GM10266 (cell line): ENCODE data around the gene GALNT2.

ENCODE experiments used
- DNase-seq: peaks from one replicate; pipeline ENCODE4 v3.0.0; 2012; ENCODE audit errors: extremely low spot score
- TF ChIP-seq, protein P1 (sequence below): IDR thresholded peaks from 2 replicates; pipeline ENCODE4 v1.5.1; 2012; ENCODE audit warnings: mild to moderate bottlenecking, low read depth; ENCODE audit not compliant: control insufficient read depth, insufficient read depth; ENCODE audit errors: missing control alignments

Gene GALNT2

DNA sequence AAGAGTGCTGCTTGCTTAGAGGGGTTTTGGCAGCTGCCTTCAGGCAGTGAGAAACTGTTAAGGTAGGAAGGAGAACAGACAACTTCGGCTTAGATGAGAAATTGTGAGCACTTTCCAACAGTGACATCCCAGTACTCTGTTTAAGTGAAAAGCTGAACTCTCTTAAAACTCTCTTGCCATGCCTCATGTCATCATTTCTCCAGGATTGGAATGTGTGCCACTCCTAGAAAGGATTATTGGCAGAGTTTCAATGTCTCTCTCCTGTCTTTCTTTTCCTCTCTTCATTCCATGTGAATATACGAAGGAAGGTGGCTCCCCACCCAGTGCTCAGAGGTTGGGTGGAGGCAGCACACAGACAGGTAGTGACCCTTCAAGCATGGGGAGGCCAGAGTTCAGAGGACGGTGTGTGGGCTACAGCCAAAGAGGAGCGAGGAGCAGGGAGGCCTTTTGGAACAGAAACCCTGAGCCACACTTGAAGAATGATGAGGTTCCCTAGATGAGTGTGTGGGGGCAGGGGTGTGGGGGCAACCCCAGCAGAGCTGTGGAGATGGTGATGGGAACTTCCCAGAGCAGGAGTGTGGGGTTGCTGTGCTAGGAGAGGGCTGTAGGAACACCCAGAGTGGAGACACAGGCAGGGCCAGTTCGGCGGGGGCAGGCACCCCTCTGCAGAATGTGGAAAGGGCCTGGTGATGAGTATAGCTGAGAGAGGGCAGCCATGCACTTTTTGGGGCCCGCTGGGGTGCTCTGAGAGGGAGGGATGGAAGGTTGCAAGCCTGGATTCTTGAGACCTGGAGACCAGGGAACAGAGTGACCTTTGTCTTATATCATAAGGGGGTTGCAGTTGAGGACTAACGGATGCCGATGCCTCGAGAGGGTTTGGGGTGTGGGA lies 58.8 kb downstream of the GALNT2 start:
- TF ChIP-seq, protein P1, sequence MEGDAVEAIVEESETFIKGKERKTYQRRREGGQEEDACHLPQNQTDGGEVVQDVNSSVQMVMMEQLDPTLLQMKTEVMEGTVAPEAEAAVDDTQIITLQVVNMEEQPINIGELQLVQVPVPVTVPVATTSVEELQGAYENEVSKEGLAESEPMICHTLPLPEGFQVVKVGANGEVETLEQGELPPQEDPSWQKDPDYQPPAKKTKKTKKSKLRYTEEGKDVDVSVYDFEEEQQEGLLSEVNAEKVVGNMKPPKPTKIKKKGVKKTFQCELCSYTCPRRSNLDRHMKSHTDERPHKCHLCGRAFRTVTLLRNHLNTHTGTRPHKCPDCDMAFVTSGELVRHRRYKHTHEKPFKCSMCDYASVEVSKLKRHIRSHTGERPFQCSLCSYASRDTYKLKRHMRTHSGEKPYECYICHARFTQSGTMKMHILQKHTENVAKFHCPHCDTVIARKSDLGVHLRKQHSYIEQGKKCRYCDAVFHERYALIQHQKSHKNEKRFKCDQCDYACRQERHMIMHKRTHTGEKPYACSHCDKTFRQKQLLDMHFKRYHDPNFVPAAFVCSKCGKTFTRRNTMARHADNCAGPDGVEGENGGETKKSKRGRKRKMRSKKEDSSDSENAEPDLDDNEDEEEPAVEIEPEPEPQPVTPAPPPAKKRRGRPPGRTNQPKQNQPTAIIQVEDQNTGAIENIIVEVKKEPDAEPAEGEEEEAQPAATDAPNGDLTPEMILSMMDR: no peak
- no peak for DNase-seq

DNA sequence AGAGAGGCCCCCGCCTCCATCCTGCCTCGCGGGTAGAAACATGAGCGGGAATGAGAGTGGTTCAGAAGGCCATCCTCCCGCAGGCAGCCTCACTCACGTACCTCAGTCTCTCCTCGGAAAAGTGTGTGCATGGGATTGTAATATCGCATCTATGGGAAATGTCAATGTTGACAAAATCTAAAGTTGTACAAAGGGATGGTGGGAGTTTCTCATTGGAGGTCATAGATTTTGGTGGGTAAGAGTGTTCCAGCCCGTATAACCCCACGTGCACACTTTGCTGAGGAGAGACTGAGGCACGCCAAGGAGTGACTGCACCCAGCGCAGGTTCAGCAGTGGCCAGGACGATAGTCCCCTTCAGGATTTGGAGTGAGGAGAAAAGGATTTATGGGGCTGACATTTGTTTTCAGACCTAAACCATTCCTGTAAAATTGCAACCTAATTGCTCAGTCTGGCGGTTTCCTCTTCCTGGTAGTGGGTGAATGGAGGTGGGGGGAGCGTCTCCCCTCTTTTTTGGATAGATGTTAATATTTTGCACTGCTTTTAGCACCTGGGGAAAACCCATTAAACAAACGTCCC lies 59.6 kb downstream of the GALNT2 start:
- no peak for DNase-seq
- TF ChIP-seq, protein P1: no peak

DNA sequence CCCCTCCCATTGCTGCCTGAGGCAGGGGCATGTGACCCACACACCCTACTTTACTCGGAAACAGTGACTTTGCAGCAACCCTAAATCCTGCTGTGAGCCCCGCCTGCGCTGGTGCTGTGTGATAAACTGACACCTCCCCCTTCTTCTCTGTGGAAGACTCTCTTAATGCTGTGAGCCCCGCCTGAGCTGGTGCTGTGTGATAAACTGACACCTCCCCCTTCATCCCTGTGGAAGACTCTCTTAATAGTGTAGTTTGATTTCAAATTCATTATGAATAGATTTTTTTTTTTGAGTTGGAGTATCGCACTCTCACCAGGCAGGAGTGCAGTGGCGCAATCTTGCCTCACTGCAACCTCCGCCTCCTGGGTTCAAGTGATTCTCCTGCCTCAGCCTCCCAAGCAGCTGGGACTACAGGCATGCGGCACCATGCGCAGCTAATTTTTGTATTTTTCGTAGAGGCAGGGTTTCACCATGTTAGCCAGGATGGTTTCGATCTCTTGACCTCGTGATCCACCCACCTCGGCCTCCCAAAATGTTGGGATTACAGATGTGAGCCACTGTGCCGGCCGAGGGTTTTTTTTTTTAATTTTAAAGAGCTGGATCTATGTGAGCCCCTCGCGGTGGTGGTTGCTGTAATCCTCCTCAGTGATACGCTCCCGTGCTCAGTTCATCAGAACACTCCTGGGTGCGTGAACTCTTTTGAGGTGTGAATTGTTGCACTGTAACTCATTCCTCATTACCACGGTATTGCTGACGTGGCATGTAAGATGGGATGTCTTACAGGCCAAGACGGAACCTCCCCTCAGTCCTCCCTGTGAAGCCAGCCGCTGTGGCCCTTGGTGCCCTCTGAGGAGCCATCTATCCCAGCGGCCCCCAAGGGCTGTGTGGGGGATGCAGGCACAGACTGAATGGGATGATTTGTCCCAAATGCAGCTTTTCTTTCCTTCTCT lies 60.3 kb downstream of the GALNT2 start:
- no peak for DNase-seq
- TF ChIP-seq, protein P1: no peak

DNA sequence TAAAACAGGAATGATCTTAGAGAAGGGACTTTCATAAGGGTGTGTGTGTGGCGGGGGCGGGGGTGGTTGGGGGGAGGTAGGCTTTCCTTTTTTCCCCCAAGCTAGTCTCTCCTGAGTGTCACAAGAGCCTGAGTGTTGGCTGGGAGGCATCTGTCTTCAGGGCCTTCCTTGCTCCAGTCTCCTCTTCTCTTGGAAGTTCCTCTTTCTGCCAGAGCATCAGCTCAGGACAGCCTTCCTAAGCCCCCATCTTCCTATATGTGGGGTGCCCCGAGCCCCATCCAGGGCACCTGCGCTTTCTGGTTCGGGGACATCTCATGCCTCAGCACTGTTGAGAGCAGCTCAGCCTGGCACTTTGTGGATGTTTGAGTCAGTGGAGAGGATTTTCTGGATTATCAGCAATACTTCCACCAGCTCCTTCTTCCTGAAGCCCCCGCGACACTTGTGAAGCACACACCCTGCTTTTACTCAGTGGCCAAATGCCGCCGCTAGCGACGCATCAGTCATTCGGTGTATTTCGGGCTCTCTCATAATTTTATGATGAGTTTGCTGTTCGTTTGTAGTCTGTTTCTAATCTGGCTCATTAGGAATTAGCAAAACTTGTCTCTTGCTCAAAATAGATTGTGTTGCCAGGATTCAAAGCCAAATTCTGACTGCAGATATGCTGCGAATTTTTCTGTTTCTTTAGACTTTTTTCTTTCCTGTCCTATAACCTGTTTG lies 61.7 kb downstream of the GALNT2 start:
- no peak for DNase-seq
- TF ChIP-seq, protein P1: no peak

DNA sequence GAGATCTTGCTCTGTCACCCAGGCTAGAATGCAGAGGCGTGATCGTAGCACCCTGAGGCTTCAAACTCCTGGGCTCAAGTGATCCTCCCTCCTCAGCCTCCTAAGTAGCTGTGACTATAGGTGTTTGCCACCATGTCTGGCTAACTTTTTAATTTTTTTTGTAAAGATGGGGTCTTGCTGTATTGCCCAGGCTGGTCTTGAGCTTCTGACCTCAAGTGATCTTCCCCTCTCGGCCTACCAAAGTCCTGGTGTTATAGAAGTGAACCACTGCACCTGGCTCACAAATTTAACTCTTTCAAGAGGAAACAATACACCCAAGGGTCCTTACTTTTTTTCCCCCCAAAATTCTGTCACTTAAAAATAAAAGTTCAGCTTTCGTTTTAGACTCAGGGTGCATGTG lies 62.3 kb downstream of the GALNT2 start:
- TF ChIP-seq, protein P1: no peak
- DNase-seq: no peak

DNA sequence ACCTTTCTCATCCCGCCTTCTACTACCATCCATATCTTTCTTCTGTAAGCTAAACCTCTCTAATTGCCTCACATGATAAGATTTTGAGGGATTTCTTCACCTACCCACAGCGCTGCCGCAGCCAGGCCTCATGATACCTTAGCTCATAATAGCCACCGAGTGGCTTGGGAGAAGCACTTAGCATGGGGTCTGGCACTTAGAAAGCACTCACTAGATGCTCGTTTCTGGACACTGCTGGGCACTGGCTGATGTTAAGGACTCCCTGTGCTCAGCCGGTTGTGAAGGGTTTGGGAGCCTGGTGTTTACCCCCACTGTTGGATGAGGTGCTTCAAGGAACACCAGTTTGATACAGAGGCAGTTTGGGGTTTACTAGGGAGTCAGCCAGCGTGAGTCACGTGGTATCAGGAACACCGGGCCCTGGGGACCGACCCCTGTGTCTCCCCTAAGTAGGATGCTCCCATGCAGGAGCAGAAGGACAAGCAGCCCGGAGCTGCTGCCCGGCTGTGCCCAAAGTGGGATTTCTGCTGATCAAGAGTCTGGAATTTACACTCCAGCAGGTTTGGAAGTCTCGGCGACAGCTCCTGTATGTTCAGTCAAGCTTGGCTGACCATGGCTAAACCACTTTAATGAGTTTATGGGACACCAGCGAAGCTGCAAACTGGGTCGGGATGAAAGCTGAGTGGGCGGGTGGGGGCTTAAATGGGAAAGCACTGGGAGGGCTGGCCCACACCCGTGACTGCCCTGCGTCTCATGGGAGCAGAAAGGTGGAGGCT lies 63.3 kb downstream of the GALNT2 start:
- TF ChIP-seq, protein P1: no peak
- DNase-seq: no peak
